Measurements from ENCODE around the gene ARHGEF10L.

ARHGEF10L gene

GRCh38 chr1:17688217-17688810 is 148.8 kb downstream of the ARHGEF10L start:
- no peak overlapping the region for H3K27ac ChIP-seq

GRCh38 chr1:17689011-17689410 is 149.5 kb downstream of the ARHGEF10L start:
- H3K27ac ChIP-seq: no peak overlapping the region
- TF ChIP-seq CTCF (conservative IDR thresholded peaks at IDR 0.05) (no peak), ZFX (IDR thresholded peaks at IDR 0.05) (no peak)

More at GRCh38 chr1:17688217-17688810, 148.8 kb downstream of the ARHGEF10L start:
- no peak for TF ChIP-seq ZFX (IDR thresholded peaks at IDR 0.05)
- no peak for TF ChIP-seq CTCF (conservative IDR thresholded peaks at IDR 0.05)

GRCh38 chr1:17690906-17691634 is 151.6 kb downstream of the ARHGEF10L start:
- no peak overlapping the region for H3K27ac ChIP-seq
- no peak for TF ChIP-seq ZFX (IDR thresholded peaks at IDR 0.05)
- no peak for TF ChIP-seq CTCF (conservative IDR thresholded peaks at IDR 0.05)

GRCh38 chr1:17692645-17693044 is 153.1 kb downstream of the ARHGEF10L start:
- no peak overlapping the region for H3K27ac ChIP-seq
- no peak for TF ChIP-seq CTCF (conservative IDR thresholded peaks at IDR 0.05)
- no peak for TF ChIP-seq ZFX (IDR thresholded peaks at IDR 0.05)

- H3K27ac ChIP-seq: no peak overlapping the region
- TF ChIP-seq ZFX (IDR thresholded peaks at IDR 0.05) (no peak), CTCF (conservative IDR thresholded peaks at IDR 0.05) (no peak; the same call in 1 of the 2 replicates)
Observed at GRCh38 chr1:17696417-17697301, 157.2 kb downstream of the ARHGEF10L start.

- TF ChIP-seq ZFX (IDR thresholded peaks at IDR 0.05): no peak
- TF ChIP-seq CTCF (conservative IDR thresholded peaks at IDR 0.05): no peak
- H3K27ac ChIP-seq: no peak overlapping the region
Observed at GRCh38 chr1:17697458-17697857, 158.0 kb downstream of the ARHGEF10L start.

Measured in C4-2B (cell line).